Measurements from ENCODE around the gene JAKMIP1. TPM values are rescaled to one million over a fixed set of nuclear protein-coding genes. Genes with fewer than 3 reads are reported as not detected.

Gene JAKMIP1
- total and polyA plus RNA-seq, 4 donors = 0.08 to 0.46 (median 0.22) TPM

DNA sequence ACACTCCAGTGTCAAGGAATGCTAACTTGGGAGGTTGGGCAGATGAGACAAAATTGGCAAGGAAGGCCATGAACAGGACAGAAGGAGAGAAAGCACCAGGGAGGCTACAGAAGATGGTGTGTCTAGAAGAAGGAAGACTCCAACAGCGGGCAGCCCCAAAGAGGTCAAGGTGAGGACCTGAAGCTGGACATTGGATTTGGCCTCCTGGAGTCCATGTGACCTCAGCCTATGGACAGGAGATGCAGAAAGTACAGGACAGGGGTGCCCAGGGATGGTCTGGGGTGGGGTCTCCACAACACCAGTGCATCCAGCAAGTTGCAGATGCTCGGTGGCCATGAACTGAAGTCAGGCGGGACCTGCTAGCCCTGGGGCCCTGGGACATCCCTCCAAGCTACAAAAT is 86.2 kb downstream of the JAKMIP1 start:
- DNase-seq = no peak
- H3K4me3 ChIP-seq = no peak overlapping the region
- TF ChIP-seq, protein P1, sequence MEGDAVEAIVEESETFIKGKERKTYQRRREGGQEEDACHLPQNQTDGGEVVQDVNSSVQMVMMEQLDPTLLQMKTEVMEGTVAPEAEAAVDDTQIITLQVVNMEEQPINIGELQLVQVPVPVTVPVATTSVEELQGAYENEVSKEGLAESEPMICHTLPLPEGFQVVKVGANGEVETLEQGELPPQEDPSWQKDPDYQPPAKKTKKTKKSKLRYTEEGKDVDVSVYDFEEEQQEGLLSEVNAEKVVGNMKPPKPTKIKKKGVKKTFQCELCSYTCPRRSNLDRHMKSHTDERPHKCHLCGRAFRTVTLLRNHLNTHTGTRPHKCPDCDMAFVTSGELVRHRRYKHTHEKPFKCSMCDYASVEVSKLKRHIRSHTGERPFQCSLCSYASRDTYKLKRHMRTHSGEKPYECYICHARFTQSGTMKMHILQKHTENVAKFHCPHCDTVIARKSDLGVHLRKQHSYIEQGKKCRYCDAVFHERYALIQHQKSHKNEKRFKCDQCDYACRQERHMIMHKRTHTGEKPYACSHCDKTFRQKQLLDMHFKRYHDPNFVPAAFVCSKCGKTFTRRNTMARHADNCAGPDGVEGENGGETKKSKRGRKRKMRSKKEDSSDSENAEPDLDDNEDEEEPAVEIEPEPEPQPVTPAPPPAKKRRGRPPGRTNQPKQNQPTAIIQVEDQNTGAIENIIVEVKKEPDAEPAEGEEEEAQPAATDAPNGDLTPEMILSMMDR (IDR thresholded peaks at IDR 0.05; ENCODE audit: control extremely low read depth, extremely low read depth) = no peak
- WGBS, 2 donors = 94 to 97% methylated on average over 3 of the region's 3 CpGs
- H3K27me3 ChIP-seq (ENCODE audit: control insufficient read depth in 3 of 3, insufficient read depth in 3 of 3, low read length in 2 of 3) = no peaks in the 10 kb centered on the region
- no peak for ATAC-seq (ENCODE audit: insufficient read depth, low FRiP score)
- H3K4me1 ChIP-seq (ENCODE audit: control insufficient read depth in 5 of 5, insufficient read depth in 5 of 5, low read length in 5 of 5) = no peaks in the 10 kb centered on the region
- no peaks in the 10 kb centered on the region for H3K36me3 ChIP-seq (ENCODE audit: control insufficient read depth in 4 of 4, insufficient read depth in 4 of 4, low read length in 4 of 4)
- no peak overlapping the region for H3K9ac ChIP-seq (ENCODE audit: insufficient read depth in 1 of 2, low read length in 2 of 2)
- no peaks in the 10 kb centered on the region for H3K9me3 ChIP-seq (ENCODE audit: control insufficient read depth in 4 of 4, insufficient read depth in 3 of 4, low read length in 3 of 4)
- H3K27ac ChIP-seq (ENCODE audit: low read depth in 1 of 2, low read length in 1 of 2) = no peak overlapping the region

- WGBS, 2 donors = 84 to 86% methylated on average over 12 of the region's 12 CpGs
- H3K9ac ChIP-seq (ENCODE audit: insufficient read depth in 1 of 2, low read length in 2 of 2) = no peak overlapping the region
- TF ChIP-seq, protein P1 (IDR thresholded peaks at IDR 0.05; ENCODE audit: control extremely low read depth, extremely low read depth) = no peak
- H3K4me1 ChIP-seq (ENCODE audit: control insufficient read depth in 5 of 5, insufficient read depth in 5 of 5, low read length in 5 of 5) = no peaks in the 10 kb centered on the region
- no peaks in the 10 kb centered on the region for H3K9me3 ChIP-seq (ENCODE audit: control insufficient read depth in 4 of 4, insufficient read depth in 3 of 4, low read length in 3 of 4)
- no peaks in the 10 kb centered on the region for H3K36me3 ChIP-seq (ENCODE audit: control insufficient read depth in 4 of 4, insufficient read depth in 4 of 4, low read length in 4 of 4)
- H3K27ac ChIP-seq (ENCODE audit: low read depth in 1 of 2, low read length in 1 of 2) = no peak overlapping the region
- H3K27me3 ChIP-seq (ENCODE audit: control insufficient read depth in 3 of 3, insufficient read depth in 3 of 3, low read length in 2 of 3) = no peaks in the 10 kb centered on the region
- DNase-seq (no peak), ATAC-seq (ENCODE audit: insufficient read depth, low FRiP score) (no peak)
- no peak overlapping the region for H3K4me3 ChIP-seq
Measured at GRCh38 chr4:6113641-6114040, 86.7 kb downstream of the JAKMIP1 start.

GRCh38 chr4:6112606-6113290 is 87.6 kb downstream of the JAKMIP1 start:
- DNase-seq = no peak
- Histone ChIP-seq H3K4me3 (no peak overlapping the region), H3K4me1 (ENCODE audit: control insufficient read depth in 5 of 5, insufficient read depth in 5 of 5, low read length in 5 of 5) (no peaks in the 10 kb centered on the region), H3K9me3 (ENCODE audit: control insufficient read depth in 4 of 4, insufficient read depth in 3 of 4, low read length in 3 of 4) (no peaks in the 10 kb centered on the region), H3K27me3 (ENCODE audit: control insufficient read depth in 3 of 3, insufficient read depth in 3 of 3, low read length in 2 of 3) (no peaks in the 10 kb centered on the region), H3K36me3 (ENCODE audit: control insufficient read depth in 4 of 4, insufficient read depth in 4 of 4, low read length in 4 of 4) (no peaks in the 10 kb centered on the region), H3K9ac (ENCODE audit: insufficient read depth in 1 of 2, low read length in 2 of 2) (no peak overlapping the region), H3K27ac (ENCODE audit: low read depth in 1 of 2, low read length in 1 of 2) (no peak overlapping the region)
- 79 to 87% methylated on average over 26 of the region's 26 CpGs for WGBS, 2 donors
- TF ChIP-seq, protein P1 (IDR thresholded peaks at IDR 0.05; ENCODE audit: control extremely low read depth, extremely low read depth) = no peak
- ATAC-seq (ENCODE audit: insufficient read depth, low FRiP score) = no peak
